Panc1 (cell line): Measurements from ENCODE around the gene DFFB. TPM values are rescaled to one million over a fixed set of nuclear protein-coding genes. Genes with fewer than 3 reads are reported as not detected.

Source experiments
- ATAC-seq: fragments of 200-7000 bp; cut with Tn5 transposase; 2 replicates; pipeline ENCODE4 v1.9.1; 2020; ENCODE audit warnings: mild to moderate bottlenecking, moderate library complexity
- BruUV-seq: library from RNA; stranded (reverse); fragments of 400-500 nt; replicated peaks from 2 replicates; lab custom pipeline; 2021; lab: Mats Ljungman, UMichigan
- CTCF ChIA-PET: fragments of 300-600 bp; sonication (Branson Sonifier 250); formaldehyde crosslinking; loops from one replicate; lab custom pipeline; 2022; ENCODE audit warnings: antibody characterized with exemption; lab: Charles Lee
- POLR2A ChIA-PET: fragments of 300-600 bp; sonication (Branson Sonifier 250); formaldehyde crosslinking; loops from one replicate; lab custom pipeline; 2022; ENCODE audit warnings: antibody characterized with exemption; lab: Charles Lee
- DNase-seq: peaks from one replicate; pipeline ENCODE4 v3.0.0-alpha.2; 2010; ENCODE audit warnings: low read depth, low spot score
- H3K27ac ChIP-seq: 2 replicates; pipeline ENCODE4 v1.5.1; 2011; ENCODE audit warnings: mild to moderate bottlenecking, low read length, inconsistent platforms
- H3K27me3 ChIP-seq: fragments of 200-500 bp; sonication (Bioruptor generic); 2 replicates; pipeline ENCODE4 v1.6.0; 2014; ENCODE audit warnings: low read length, inconsistent platforms; ENCODE audit not compliant: control insufficient read depth, insufficient read depth
- H3K36me3 ChIP-seq: fragments of 200-500 bp; sonication (Bioruptor generic); 2 replicates; pipeline ENCODE4 v1.5.1; 2014; ENCODE audit warnings: inconsistent platforms, mild to moderate bottlenecking, low read length, moderate library complexity; ENCODE audit not compliant: control insufficient read depth, insufficient read depth
- H3K4me1 ChIP-seq: 2 replicates; pipeline ENCODE4 v1.5.1; 2011; ENCODE audit warnings: inconsistent platforms, mild to moderate bottlenecking, low read length, moderate library complexity; ENCODE audit not compliant: control insufficient read depth, insufficient read depth
- H3K4me3 ChIP-seq, 2 experiments: 2 replicates each; pipeline ENCODE4 v1.5.1; 2011 to 2012; ENCODE audit warnings: low read depth in 2 of 2, low read length in 2 of 2, mild to moderate bottlenecking in 2 of 2, inconsistent platforms in 1 of 2, moderate library complexity in 1 of 2
- H3K9me3 ChIP-seq: fragments of 200-500 bp; sonication (Bioruptor generic); 2 replicates; pipeline ENCODE4 v1.5.1; 2014; ENCODE audit warnings: low read depth, mild to moderate bottlenecking, inconsistent platforms, low read length, moderate library complexity; ENCODE audit not compliant: control insufficient read depth, insufficient read depth
- CTCF ChIP-seq: fragments of 450-650 bp; IDR thresholded peaks from 2 replicates; pipeline ENCODE4 v1.5.1; 2017; ENCODE audit warnings: mild to moderate bottlenecking
- POLR2AphosphoS5 ChIP-seq: IDR thresholded peaks from 2 replicates; pipeline ENCODE4 v1.6.1; 2012; ENCODE audit warnings: mild to moderate bottlenecking, low read depth, low read length, moderate library complexity
- SIN3A ChIP-seq: IDR thresholded peaks from 2 replicates; pipeline ENCODE4 v1.6.1; 2012; ENCODE audit warnings: low read depth, mild to moderate bottlenecking, low read length, moderate library complexity, borderline replicate concordance; ENCODE audit not compliant: insufficient read depth
- TCF7L2 ChIP-seq: IDR thresholded peaks from 2 replicates; pipeline ENCODE4 v1.6.1; 2011; ENCODE audit warnings: mild to moderate bottlenecking, low read depth, low read length, inconsistent platforms
- in situ Hi-C: cut with HindIII; loops from 2 replicates; pipeline ENCODE4 v1.10.0; 2016; ENCODE audit warnings: low sequenced_read_pairs, low pct_unique_long_range_greater_than_20kb
- intact Hi-C: fragments of 100-400 bp; cut with micrococcal nuclease; formaldehyde crosslinking; loops from one replicate; pipeline ENCODE4 v1.10.0; 2022; ENCODE audit not compliant: unreplicated experiment
- total RNA-seq: library from RNA; stranded (reverse); gene quantifications from one replicate; pipeline ENCODE4 v1.2.1, GENCODE V29; 2021; ENCODE audit not compliant: unreplicated experiment
- TF ChIP-seq, protein P1 (sequence below), 2 experiments: IDR thresholded peaks; 2 replicates each; pipeline ENCODE4 v1.6.1; 2011 to 2012; ENCODE audit warnings: low read depth in 2 of 2, control low read depth in 1 of 2, low read length in 1 of 2, mild to moderate bottlenecking in 1 of 2, moderate library complexity in 1 of 2; ENCODE audit not compliant: insufficient read depth in 1 of 2

DFFB gene
- total RNA-seq, 1 experiment from 2014 or later = 3.0 TPM

GRCh38 chr1:3883194-3883925 lies 26.1 kb downstream of the DFFB start:
- H3K27me3 ChIP-seq = no peaks in the 10 kb centered on the region
- in situ Hi-C loops = no loop called here
- BruUV-seq = no TSS peak
- TF ChIP-seq POLR2AphosphoS5 (no peak), TCF7L2 (no peak)
- no peaks in the 10 kb centered on the region for H3K4me1 ChIP-seq
- ChIA-PET POLR2A (no interaction called here), CTCF (interaction anchor here (0.6 kb wide), 1 partner anchor 971 kb away, joined by 3 read pairs; no protein-coding TSS in a partner anchor)
- DNase-seq (no peak), ATAC-seq (no peak)
- peaks cover 2% of the 10 kb centered on the region; the same call in 1 of the 2 replicates for H3K9me3 ChIP-seq
- intact Hi-C loops = no loop called here
- H3K4me3 ChIP-seq = no peak overlapping the region
- H3K36me3 ChIP-seq = peaks cover 2% of the 10 kb centered on the region; the same call in 1 of the 2 replicates
- H3K27ac ChIP-seq = no peak overlapping the region

DNA sequence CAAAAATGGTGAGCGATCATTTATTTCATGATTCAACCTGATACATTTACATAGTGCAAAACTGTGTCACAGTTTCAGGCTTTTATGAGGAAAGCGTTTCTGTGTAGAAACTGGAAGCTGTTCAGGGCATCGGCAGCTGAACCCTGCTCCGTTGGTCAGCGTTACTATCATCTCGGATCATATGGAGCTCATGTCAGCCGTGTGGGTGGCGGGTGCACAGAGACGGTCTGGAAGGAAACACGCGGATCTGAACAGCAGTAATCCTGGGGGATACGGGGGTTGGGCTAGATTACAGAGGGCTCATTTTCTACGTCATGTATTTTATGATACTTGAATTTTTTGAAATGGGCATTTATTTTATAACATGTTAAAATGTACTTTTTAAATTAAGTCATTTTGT lies 27.7 kb downstream of the DFFB start:
- Histone ChIP-seq H3K27ac (no peak overlapping the region), H3K9me3 (no peaks in the 10 kb centered on the region; the same call in 1 of the 2 replicates), H3K4me1 (no peaks in the 10 kb centered on the region), H3K36me3 (peaks cover 5% of the 10 kb centered on the region), H3K4me3 (no peak overlapping the region), H3K27me3 (no peaks in the 10 kb centered on the region)
- ChIA-PET POLR2A (no interaction called here), CTCF (interaction anchor here (0.6 kb wide), 1 partner anchor 26 kb away, joined by 3 read pairs; no protein-coding TSS in a partner anchor)
- ATAC-seq (no peak), DNase-seq (no peak)
- BruUV-seq = no TSS peak
- no peak for TF ChIP-seq TCF7L2
- TF ChIP-seq CTCF = no peak
- TF ChIP-seq SIN3A = no peak
- TF ChIP-seq, protein P1, sequence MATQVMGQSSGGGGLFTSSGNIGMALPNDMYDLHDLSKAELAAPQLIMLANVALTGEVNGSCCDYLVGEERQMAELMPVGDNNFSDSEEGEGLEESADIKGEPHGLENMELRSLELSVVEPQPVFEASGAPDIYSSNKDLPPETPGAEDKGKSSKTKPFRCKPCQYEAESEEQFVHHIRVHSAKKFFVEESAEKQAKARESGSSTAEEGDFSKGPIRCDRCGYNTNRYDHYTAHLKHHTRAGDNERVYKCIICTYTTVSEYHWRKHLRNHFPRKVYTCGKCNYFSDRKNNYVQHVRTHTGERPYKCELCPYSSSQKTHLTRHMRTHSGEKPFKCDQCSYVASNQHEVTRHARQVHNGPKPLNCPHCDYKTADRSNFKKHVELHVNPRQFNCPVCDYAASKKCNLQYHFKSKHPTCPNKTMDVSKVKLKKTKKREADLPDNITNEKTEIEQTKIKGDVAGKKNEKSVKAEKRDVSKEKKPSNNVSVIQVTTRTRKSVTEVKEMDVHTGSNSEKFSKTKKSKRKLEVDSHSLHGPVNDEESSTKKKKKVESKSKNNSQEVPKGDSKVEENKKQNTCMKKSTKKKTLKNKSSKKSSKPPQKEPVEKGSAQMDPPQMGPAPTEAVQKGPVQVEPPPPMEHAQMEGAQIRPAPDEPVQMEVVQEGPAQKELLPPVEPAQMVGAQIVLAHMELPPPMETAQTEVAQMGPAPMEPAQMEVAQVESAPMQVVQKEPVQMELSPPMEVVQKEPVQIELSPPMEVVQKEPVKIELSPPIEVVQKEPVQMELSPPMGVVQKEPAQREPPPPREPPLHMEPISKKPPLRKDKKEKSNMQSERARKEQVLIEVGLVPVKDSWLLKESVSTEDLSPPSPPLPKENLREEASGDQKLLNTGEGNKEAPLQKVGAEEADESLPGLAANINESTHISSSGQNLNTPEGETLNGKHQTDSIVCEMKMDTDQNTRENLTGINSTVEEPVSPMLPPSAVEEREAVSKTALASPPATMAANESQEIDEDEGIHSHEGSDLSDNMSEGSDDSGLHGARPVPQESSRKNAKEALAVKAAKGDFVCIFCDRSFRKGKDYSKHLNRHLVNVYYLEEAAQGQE (IDR thresholded peaks at IDR 0.05; ENCODE audit: insufficient read depth in 1 of 2, low read depth in 2 of 2, low read length in 1 of 2) = no peak
- TF ChIP-seq POLR2AphosphoS5 = no peak
- in situ Hi-C loops = no loop called here
- intact Hi-C loops = no loop called here

DNA sequence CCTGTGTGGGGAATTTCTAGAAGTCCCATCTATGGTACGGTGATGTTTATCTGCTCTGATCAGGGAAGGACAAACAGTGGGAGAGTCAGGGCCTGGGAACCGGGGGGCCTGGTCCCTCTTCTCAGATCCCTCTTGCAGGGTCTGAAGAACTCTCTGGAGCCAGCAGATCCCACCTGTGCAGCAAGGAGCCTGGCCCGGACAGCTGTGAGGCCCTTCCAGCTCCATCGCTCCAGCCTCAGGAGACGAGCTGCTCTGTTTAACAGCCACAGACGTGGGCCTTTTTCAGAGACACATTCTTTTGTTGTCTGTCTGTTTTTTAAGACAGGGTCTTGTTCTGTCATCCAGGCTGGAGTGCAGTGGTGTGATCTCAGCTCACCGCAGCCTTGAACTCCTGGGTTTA lies 28.3 kb downstream of the DFFB start:
- ChIA-PET CTCF (no interaction called here), POLR2A (no interaction called here)
- no TSS peak for BruUV-seq
- H3K4me1 ChIP-seq = no peaks in the 10 kb centered on the region
- peaks cover 9% of the 10 kb centered on the region for H3K36me3 ChIP-seq
- TF ChIP-seq POLR2AphosphoS5 (no peak), TCF7L2 (no peak), SIN3A (no peak), CTCF (no peak)
- TF ChIP-seq, protein P1 (IDR thresholded peaks at IDR 0.05; ENCODE audit: insufficient read depth in 1 of 2, low read depth in 2 of 2, low read length in 1 of 2) = no peak
- no peak overlapping the region for H3K4me3 ChIP-seq
- DNase-seq = no peak
- no peaks in the 10 kb centered on the region for H3K9me3 ChIP-seq
- in situ Hi-C loops = no loop called here
- H3K27ac ChIP-seq = no peak overlapping the region
- intact Hi-C loops = no loop called here
- ATAC-seq = no peak
- H3K27me3 ChIP-seq = no peaks in the 10 kb centered on the region
